Activated naive CD8-positive, alpha-beta T cell treated with anti-CD3 and anti-CD28 coated beads, Interleukin-2, amount 50 U/mL, for 24 hours (primary cell): Measurements from ENCODE around the gene S100A12.

Experiments
- ATAC-seq: fragments of 150-1000 bp; cut with Tn5 transposase; one replicate; pipeline ENCODE4 v1.10.0; 2021
- DNase-seq: peaks from one replicate; pipeline ENCODE4 v3.0.0; 2021
- H3K27ac Mint-ChIP-seq: one replicate; pipeline ENCODE4 v1.8.0; 2021; ENCODE audit warnings: mild to moderate bottlenecking, mixed read lengths
- H3K27me3 Mint-ChIP-seq: one replicate; pipeline ENCODE4 v1.8.0; 2021; ENCODE audit warnings: mixed read lengths
- H3K36me3 Mint-ChIP-seq: one replicate; pipeline ENCODE4 v1.8.0; 2021; ENCODE audit warnings: low read depth, mixed read lengths
- H3K4me1 Mint-ChIP-seq: one replicate; pipeline ENCODE4 v1.8.0; 2021; ENCODE audit warnings: mixed read lengths
- H3K4me3 Mint-ChIP-seq: one replicate; pipeline ENCODE4 v1.8.0; 2021; ENCODE audit warnings: mild to moderate bottlenecking, moderate library complexity, mixed read lengths
- H3K9me3 Mint-ChIP-seq: one replicate; pipeline ENCODE4 v1.8.0; 2021; ENCODE audit warnings: mixed read lengths

S100A12 gene

DNA sequence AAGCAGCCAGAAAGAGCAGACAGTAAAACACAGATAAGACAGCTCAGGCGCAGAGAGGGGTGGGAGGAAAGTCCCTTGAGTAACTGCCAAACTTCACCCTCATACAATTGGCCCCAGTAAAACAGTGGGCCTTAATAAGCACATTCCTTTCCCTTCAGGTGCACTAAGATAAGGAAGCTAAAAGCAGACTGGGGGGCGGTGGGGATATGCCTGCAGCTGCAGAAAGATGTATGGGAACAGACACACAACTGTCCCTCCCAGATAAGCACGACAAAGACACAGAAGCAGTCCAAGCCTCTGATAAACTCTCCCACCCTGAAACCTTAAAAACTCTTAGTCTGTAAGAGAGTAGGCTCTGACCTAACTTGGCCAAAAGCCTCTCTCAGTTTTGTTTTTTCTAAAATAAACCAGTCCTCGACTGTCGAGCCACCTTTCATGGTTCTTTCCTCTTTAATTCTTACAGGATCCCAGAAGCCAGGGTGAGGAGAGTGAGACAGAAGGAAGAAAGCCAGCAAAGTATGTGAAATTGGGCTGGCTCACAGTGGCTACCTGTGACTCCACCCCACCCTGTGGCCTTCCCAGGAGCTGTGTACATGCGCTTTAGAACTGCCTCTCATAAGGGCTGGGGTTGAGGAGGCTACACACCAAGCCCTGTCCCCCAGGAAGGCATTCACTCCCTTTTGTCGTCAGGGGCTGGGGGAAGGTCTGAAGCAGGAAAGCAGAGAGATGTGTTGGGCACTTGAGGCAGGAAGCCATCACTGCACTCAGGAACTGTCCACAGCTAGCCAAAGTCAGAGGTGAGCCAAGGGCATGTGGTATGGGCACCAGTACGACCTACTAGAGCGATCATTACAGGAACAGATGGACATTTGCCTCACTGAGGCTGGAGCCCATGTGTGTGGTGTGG lies 31.4 kb downstream of the S100A12 start:
- no peak for DNase-seq
- Mint-ChIP-seq H3K27me3 (peaks cover 18% of the 10 kb centered on the region), H3K27ac (no peak overlapping the region)

GRCh38 chr1:153343040-153343681 lies 32.3 kb downstream of the S100A12 start:
- Mint-ChIP-seq H3K9me3 (no peaks in the 10 kb centered on the region), H3K27me3 (peaks cover 15% of the 10 kb centered on the region), H3K4me1 (peaks cover 35% of the 10 kb centered on the region), H3K27ac (peak overlapping the region; percentile 17), H3K4me3 (no peak overlapping the region), H3K36me3 (no peaks in the 10 kb centered on the region)
- DNase-seq (no peak), ATAC-seq (no peak)

More for the DNA sequence above, 31.4 kb downstream of the S100A12 start:
- Mint-ChIP-seq H3K9me3 (no peaks in the 10 kb centered on the region), H3K36me3 (no peaks in the 10 kb centered on the region), H3K4me3 (no peak overlapping the region), H3K4me1 (peaks cover 35% of the 10 kb centered on the region)
- ATAC-seq: no peak

DNA sequence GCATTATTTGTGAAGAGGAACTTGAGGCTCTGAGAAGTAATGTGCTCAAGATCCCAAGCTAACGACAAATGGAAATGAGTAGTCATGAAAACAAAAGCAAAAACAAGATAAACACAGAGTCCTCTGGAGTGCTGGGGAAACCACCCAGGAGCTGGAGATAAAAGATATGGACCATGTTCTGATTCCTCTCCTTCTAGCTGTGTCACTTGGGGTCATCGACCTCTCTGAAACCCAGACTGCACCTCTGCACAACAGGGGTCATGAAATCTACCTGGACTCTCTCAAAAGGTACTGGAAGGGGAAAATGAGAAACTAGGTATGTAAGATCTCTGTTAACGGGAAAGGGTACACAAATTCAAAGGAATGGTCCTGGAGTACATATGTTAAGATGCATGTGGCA lies 33.2 kb downstream of the S100A12 start:
- DNase-seq (no peak), ATAC-seq (no peak)
- Mint-ChIP-seq H3K4me1 (peaks cover 35% of the 10 kb centered on the region), H3K4me3 (no peak overlapping the region), H3K9me3 (no peaks in the 10 kb centered on the region), H3K27me3 (peaks cover 9% of the 10 kb centered on the region), H3K36me3 (no peaks in the 10 kb centered on the region), H3K27ac (no peak overlapping the region)

GRCh38 chr1:153341431-153341934 lies 33.9 kb downstream of the S100A12 start:
- peaks cover 32% of the 10 kb centered on the region for H3K4me1 Mint-ChIP-seq
- no peaks in the 10 kb centered on the region for H3K9me3 Mint-ChIP-seq
- peaks cover 9% of the 10 kb centered on the region for H3K27me3 Mint-ChIP-seq
- ATAC-seq: no peak
- DNase-seq: no peak
- H3K27ac Mint-ChIP-seq: no peak overlapping the region
- no peak overlapping the region for H3K4me3 Mint-ChIP-seq
- no peaks in the 10 kb centered on the region for H3K36me3 Mint-ChIP-seq

DNA sequence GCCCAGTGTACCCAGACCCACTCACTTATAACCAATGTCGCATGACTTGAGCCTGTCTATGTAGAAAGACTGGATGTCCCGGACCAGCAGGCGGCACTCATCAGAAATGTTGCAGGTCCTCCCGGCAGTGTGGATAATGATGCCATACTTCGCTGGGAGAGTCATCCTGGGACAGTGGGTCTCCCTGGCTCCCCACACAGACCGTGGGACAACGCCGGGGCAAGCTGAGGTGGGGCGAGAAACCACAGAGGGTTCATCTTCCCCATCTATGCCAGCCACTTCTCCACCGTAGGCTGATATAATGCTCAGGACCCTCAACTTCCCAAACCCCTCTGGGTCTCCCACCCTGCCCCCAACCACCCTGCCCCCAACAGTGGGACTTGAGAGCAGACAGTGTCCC lies 35.1 kb downstream of the S100A12 start:
- ATAC-seq (no peak), DNase-seq (no peak)
- H3K4me3 Mint-ChIP-seq: no peak overlapping the region
- H3K27me3 Mint-ChIP-seq: peaks cover 9% of the 10 kb centered on the region
- no peaks in the 10 kb centered on the region for H3K9me3 Mint-ChIP-seq
- H3K36me3 Mint-ChIP-seq: no peaks in the 10 kb centered on the region
- H3K27ac Mint-ChIP-seq: no peak overlapping the region
- H3K4me1 Mint-ChIP-seq: peaks cover 21% of the 10 kb centered on the region

GRCh38 chr1:153339802-153340201 lies 35.6 kb downstream of the S100A12 start:
- H3K4me3 Mint-ChIP-seq: no peak overlapping the region
- peaks cover 9% of the 10 kb centered on the region for H3K27me3 Mint-ChIP-seq
- DNase-seq: no peak
- ATAC-seq: no peak
- H3K36me3 Mint-ChIP-seq: no peaks in the 10 kb centered on the region
- no peak overlapping the region for H3K27ac Mint-ChIP-seq
- H3K4me1 Mint-ChIP-seq: peaks cover 16% of the 10 kb centered on the region
- H3K9me3 Mint-ChIP-seq: no peaks in the 10 kb centered on the region

GRCh38 chr1:153337980-153338853 lies 37.2 kb downstream of the S100A12 start:
- Mint-ChIP-seq H3K27me3 (peaks cover 7% of the 10 kb centered on the region), H3K36me3 (no peaks in the 10 kb centered on the region), H3K4me1 (peaks cover 10% of the 10 kb centered on the region), H3K27ac (no peak overlapping the region), H3K9me3 (no peaks in the 10 kb centered on the region), H3K4me3 (no peak overlapping the region)
- ATAC-seq (no peak), DNase-seq (no peak)

DNA sequence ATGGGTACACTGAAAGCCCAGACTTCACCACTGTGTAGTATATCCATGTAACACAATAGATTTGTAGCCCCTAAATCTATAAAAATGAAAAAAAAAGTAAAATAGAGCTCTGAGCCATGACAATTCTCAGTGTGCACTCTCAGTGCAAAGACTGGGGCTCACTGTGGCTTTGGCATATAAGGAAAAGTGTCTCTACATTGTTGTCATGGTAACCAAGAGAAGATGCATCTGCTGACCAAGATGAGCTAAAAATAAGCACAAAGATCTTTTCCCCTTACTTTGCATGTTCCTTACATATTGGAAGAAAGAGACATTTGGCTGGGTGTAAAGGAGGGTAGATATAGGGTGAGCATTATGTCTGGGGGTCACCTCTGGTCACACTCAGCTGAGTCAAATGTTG lies 38.8 kb downstream of the S100A12 start:
- H3K4me3 Mint-ChIP-seq: no peak overlapping the region
- peaks cover 2% of the 10 kb centered on the region for H3K27me3 Mint-ChIP-seq
- peaks cover 6% of the 10 kb centered on the region for H3K9me3 Mint-ChIP-seq
- peaks cover 10% of the 10 kb centered on the region for H3K4me1 Mint-ChIP-seq
- H3K27ac Mint-ChIP-seq: no peak overlapping the region
- no peaks in the 10 kb centered on the region for H3K36me3 Mint-ChIP-seq
- ATAC-seq (no peak), DNase-seq (no peak)

DNA sequence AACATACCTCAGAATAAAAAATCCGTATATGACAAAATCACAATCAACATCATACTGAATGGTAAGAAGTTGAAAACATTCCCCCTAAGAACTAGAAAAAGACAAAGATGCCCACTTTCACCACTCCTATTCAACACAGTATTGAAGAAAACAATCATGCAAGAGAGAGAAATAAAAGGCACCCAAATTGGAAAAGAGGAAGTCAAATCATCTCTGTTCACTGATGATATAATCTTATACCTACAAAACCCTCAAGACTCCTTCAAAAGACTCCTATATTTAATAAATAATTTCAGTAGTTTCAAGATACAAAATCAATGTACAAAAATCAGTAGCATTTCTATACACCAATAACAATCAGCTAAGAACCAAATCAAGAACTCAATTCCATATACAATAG lies 41.5 kb downstream of the S100A12 start:
- H3K36me3 Mint-ChIP-seq: no peaks in the 10 kb centered on the region
- H3K27me3 Mint-ChIP-seq: peaks cover 7% of the 10 kb centered on the region
- no peak for ATAC-seq

DNA sequence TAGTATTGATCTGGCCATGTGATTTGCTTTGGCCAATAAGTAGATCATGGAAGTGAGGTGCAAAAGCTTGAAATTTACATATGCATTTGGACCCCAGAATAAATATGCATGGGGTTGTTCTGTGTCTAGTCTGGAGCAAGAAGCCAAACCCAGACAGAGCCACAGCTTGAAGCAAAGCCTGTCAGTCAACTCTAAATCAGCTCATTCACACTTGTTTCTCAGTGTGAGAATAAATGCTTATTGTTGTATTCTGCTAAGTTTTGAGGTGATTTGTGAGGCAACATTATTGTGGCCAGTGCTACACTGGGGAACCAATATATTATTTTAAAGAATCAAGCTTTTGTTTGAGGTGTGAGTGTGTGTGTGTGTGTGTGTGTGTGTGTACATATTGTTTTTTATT lies 50.5 kb downstream of the S100A12 start:
- ATAC-seq (no peak), DNase-seq (no peak)
- Mint-ChIP-seq H3K9me3 (peaks cover 42% of the 10 kb centered on the region), H3K36me3 (no peaks in the 10 kb centered on the region), H3K27ac (no peak overlapping the region), H3K4me1 (no peaks in the 10 kb centered on the region), H3K27me3 (peaks cover 6% of the 10 kb centered on the region), H3K4me3 (no peak overlapping the region)

More for the DNA sequence above, 41.5 kb downstream of the S100A12 start:
- Mint-ChIP-seq H3K27ac (no peak overlapping the region), H3K4me1 (no peaks in the 10 kb centered on the region), H3K4me3 (no peak overlapping the region), H3K9me3 (peaks cover 23% of the 10 kb centered on the region)
- DNase-seq: no peak
